Caco-2 (cell line): ENCODE measurements around the gene MAX. TPM values are rescaled to one million over a fixed set of nuclear protein-coding genes. Genes with fewer than 3 reads are reported as not detected.

ENCODE experiments used
- BruUV-seq: library from RNA; stranded (reverse); fragments of 400-500 nt; replicated peaks from 2 replicates; lab custom pipeline; 2021; lab: Mats Ljungman, UMichigan
- CTCF ChIA-PET: fragments of 300-600 bp; sonication (Branson Sonifier 250); formaldehyde crosslinking; loops from one replicate; lab custom pipeline; 2022; ENCODE audit warnings: antibody characterized with exemption; lab: Charles Lee
- POLR2A ChIA-PET: fragments of 300-600 bp; sonication (Branson Sonifier 250); formaldehyde crosslinking; loops from one replicate; lab custom pipeline; 2022; ENCODE audit warnings: antibody characterized with exemption; lab: Charles Lee
- DNase-seq, 2 experiments: peaks; one replicate each; pipeline versions ENCODE4 v3.0.0 to v3.0.0-alpha.2; 2020 to 2022
- H3K27me3 ChIP-seq: replicated peaks from 2 replicates; pipeline ENCODE4 v1.6.0; 2011; ENCODE audit warnings: low read length; ENCODE audit not compliant: control insufficient read depth, insufficient read depth
- H3K36me3 ChIP-seq: 2 replicates; pipeline ENCODE4 v1.5.1; 2011; ENCODE audit warnings: low read length; ENCODE audit not compliant: control insufficient read depth, insufficient read depth
- H3K4me1 ChIP-seq: fragments of 250-450 bp; sonication (Bioruptor Pico); 2 replicates; pipeline ENCODE4 v1.5.1; 2020; ENCODE audit warnings: mild to moderate bottlenecking
- H3K4me3 ChIP-seq: 2 replicates; pipeline ENCODE4 v1.5.1; 2011; ENCODE audit warnings: low read depth, mild to moderate bottlenecking, control low read depth, low read length
- H3K9me3 ChIP-seq: fragments of 250-450 bp; sonication (Bioruptor Pico); 2 replicates; pipeline ENCODE4 v1.5.1; 2020; ENCODE audit warnings: mild to moderate bottlenecking, moderate library complexity
- H3K27ac Mint-ChIP-seq: one replicate; pipeline ENCODE4 v1.8.0; 2022; ENCODE audit warnings: mixed read lengths; ENCODE audit not compliant: unreplicated experiment
- H3K27me3 Mint-ChIP-seq: one replicate; pipeline ENCODE4 v1.8.0; 2022; ENCODE audit warnings: mixed read lengths; ENCODE audit not compliant: insufficient read depth, unreplicated experiment
- H3K36me3 Mint-ChIP-seq: one replicate; pipeline ENCODE4 v1.8.0; 2022; ENCODE audit warnings: mild to moderate bottlenecking, mixed read lengths; ENCODE audit not compliant: insufficient read depth, unreplicated experiment
- H3K4me1 Mint-ChIP-seq: one replicate; pipeline ENCODE4 v1.8.0; 2022; ENCODE audit warnings: low read depth, mixed read lengths; ENCODE audit not compliant: unreplicated experiment
- H3K4me3 Mint-ChIP-seq: one replicate; pipeline ENCODE4 v1.8.0; 2022; ENCODE audit warnings: mild to moderate bottlenecking, moderate library complexity, mixed read lengths; ENCODE audit not compliant: unreplicated experiment
- H3K9me3 Mint-ChIP-seq: one replicate; pipeline ENCODE4 v1.8.0; 2022; ENCODE audit warnings: mixed read lengths; ENCODE audit not compliant: unreplicated experiment
- intact Hi-C: fragments of 100-400 bp; cut with micrococcal nuclease; formaldehyde crosslinking; loops from one replicate; pipeline ENCODE4 v1.10.0; 2022; ENCODE audit not compliant: unreplicated experiment
- total RNA-seq: library from RNA; stranded (reverse); gene quantifications from 2 replicates; pipeline ENCODE4 v1.2.3, GENCODE V29; 2022
- TF ChIP-seq, protein P1 (sequence below), 2 experiments: fragments of 200-600 bp in 1 of 2; IDR thresholded peaks; 1 replicate in 1 of 2; 2 replicates in 1 of 2; pipeline versions ENCODE4 v1.5.1 to v1.8.0; 2011 to 2022; ENCODE audit warnings: antibody characterized with exemption in 1 of 2, control low read depth in 1 of 2, inconsistent platforms in 1 of 2, low read depth in 1 of 2, low read length in 1 of 2, mild to moderate bottlenecking in 1 of 2, moderate library complexity in 1 of 2; ENCODE audit not compliant: insufficient read depth in 1 of 2, severe bottlenecking in 1 of 2, unreplicated experiment in 1 of 2

Gene MAX
- total RNA-seq, 1 experiment from 2014 or later: 53.5 TPM

DNA sequence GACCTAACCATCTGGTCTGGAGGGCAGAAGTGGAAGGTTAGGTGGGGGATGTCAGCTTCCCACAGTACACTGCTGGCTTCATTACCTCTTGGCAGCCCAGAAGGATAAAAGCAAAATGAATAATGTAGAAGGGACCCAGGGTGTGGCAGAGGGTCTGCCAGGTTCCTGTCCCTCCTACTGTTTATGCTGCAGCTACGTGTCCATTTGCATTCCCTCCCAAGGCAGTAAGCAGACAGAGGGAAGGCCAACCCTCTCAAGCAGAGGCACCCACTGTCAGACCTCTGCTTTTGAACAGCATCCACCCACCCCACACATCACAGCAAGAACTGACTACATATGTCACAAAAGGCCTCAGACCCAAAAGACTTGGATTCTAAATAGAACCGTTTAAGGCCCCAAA is 19.4 kb downstream of the MAX start:
- ChIA-PET POLR2A (no interaction called here), CTCF (no interaction called here)
- Histone ChIP-seq H3K36me3 (peaks cover 5% of the 10 kb centered on the region; the same call in 1 of the 2 replicates), H3K4me3 (no peak overlapping the region), H3K9me3 (no peaks in the 10 kb centered on the region), H3K4me1 (peaks cover 11% of the 10 kb centered on the region; the same call in 1 of the 2 replicates), H3K27me3 (no peaks in the 10 kb centered on the region)
- no peak overlapping the region for H3K4me3 Mint-ChIP-seq
- no peak overlapping the region for H3K27ac Mint-ChIP-seq
- peaks cover 15% of the 10 kb centered on the region for H3K9me3 Mint-ChIP-seq
- peaks cover 61% of the 10 kb centered on the region for H3K36me3 Mint-ChIP-seq
- no TSS peak for BruUV-seq
- TF ChIP-seq, protein P1, sequence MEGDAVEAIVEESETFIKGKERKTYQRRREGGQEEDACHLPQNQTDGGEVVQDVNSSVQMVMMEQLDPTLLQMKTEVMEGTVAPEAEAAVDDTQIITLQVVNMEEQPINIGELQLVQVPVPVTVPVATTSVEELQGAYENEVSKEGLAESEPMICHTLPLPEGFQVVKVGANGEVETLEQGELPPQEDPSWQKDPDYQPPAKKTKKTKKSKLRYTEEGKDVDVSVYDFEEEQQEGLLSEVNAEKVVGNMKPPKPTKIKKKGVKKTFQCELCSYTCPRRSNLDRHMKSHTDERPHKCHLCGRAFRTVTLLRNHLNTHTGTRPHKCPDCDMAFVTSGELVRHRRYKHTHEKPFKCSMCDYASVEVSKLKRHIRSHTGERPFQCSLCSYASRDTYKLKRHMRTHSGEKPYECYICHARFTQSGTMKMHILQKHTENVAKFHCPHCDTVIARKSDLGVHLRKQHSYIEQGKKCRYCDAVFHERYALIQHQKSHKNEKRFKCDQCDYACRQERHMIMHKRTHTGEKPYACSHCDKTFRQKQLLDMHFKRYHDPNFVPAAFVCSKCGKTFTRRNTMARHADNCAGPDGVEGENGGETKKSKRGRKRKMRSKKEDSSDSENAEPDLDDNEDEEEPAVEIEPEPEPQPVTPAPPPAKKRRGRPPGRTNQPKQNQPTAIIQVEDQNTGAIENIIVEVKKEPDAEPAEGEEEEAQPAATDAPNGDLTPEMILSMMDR (IDR thresholded peaks at IDR 0.05; ENCODE audit: insufficient read depth in 1 of 2, low read depth in 1 of 2, low read length in 1 of 2, severe bottlenecking in 1 of 2, unreplicated experiment in 1 of 2): no peak
- no peaks in the 10 kb centered on the region for H3K27me3 Mint-ChIP-seq
- intact Hi-C loops: no loop called here
- no peak for DNase-seq
- H3K4me1 Mint-ChIP-seq: no peaks in the 10 kb centered on the region

DNA sequence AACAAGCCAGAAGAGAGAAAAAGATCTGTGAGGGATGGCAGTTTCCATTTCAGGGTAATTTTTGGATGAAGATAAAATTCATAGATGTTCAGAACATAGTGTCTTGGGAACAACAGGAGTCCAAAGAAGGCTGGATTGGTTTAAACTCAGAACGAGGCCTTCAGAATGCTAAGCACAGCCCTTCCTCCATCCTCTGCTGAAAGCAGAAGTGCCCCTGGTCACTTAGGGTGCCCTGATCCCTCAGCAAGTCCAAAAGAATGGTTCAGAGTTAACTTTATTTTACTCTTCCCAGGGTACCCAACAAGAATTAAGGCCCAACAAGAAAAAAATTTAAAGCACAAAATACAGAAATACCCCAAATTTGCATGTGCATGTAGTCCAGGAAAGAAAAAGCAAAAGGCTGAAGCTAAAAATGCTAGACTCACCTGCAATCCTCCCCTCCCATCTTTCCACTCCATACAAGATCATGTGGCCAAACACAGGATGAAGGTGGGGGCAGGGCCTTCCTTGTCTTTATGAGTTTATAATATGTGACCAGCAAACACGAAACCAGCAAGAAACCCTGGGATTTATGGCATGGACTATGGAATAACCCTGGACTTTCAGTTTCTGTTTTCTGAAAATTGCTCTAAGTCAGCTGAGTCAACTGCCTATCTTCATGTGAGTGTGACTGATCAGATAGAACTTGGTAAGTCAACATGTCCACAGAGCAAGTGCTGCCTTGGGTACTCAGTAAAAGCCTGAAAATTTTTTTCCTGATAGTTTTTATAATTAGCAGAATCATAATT is 21.2 kb downstream of the MAX start:
- Mint-ChIP-seq H3K4me1 (no peaks in the 10 kb centered on the region), H3K9me3 (peaks cover 6% of the 10 kb centered on the region), H3K27ac (peak overlapping the region; percentile 2), H3K4me3 (no peak overlapping the region), H3K27me3 (no peaks in the 10 kb centered on the region), H3K36me3 (peaks cover 57% of the 10 kb centered on the region)
- POLR2A ChIA-PET: no interaction called here
- TF ChIP-seq, protein P1 (IDR thresholded peaks at IDR 0.05; ENCODE audit: insufficient read depth in 1 of 2, low read depth in 1 of 2, low read length in 1 of 2, severe bottlenecking in 1 of 2, unreplicated experiment in 1 of 2): no peak
- intact Hi-C loops: no loop called here
- H3K4me3 ChIP-seq: no peak overlapping the region
- no peaks in the 10 kb centered on the region for H3K9me3 ChIP-seq
- H3K36me3 ChIP-seq: no peaks in the 10 kb centered on the region; the same call in 1 of the 2 replicates
- CTCF ChIA-PET: no interaction called here
- peaks cover 11% of the 10 kb centered on the region; the same call in 1 of the 2 replicates for H3K4me1 ChIP-seq
- BruUV-seq: no TSS peak
- no peaks in the 10 kb centered on the region for H3K27me3 ChIP-seq
- DNase-seq: peak; percentile 68 to 81

DNA sequence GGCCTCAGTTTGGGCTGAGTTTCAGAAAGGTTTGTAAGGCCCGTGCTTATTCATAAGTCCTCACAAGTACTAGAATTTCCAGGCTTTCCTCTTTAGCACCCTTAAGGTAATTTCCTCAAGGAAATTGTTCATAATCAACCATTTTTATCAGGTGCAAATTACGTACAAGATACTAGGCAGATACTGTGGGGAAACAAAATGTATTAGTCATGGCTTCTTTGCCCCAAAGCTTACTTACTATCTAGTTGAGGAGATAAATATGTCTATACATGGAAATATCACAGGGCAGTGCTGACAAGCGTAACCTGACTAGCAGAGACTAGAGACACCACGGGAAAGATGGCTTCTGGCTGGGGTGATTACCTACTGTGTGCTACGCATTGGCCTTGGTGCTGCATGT is 22.5 kb downstream of the MAX start:
- Histone ChIP-seq H3K4me3 (no peak overlapping the region), H3K27me3 (no peaks in the 10 kb centered on the region), H3K9me3 (no peaks in the 10 kb centered on the region), H3K36me3 (no peaks in the 10 kb centered on the region; the same call in 1 of the 2 replicates), H3K4me1 (peaks cover 11% of the 10 kb centered on the region; the same call in 1 of the 2 replicates)
- ChIA-PET CTCF (no interaction called here), POLR2A (no interaction called here)
- H3K27ac Mint-ChIP-seq: no peak overlapping the region
- BruUV-seq: no TSS peak
- intact Hi-C loops: no loop called here
- H3K36me3 Mint-ChIP-seq: peaks cover 53% of the 10 kb centered on the region
- no peaks in the 10 kb centered on the region for H3K9me3 Mint-ChIP-seq
- H3K27me3 Mint-ChIP-seq: no peaks in the 10 kb centered on the region
- no peaks in the 10 kb centered on the region for H3K4me1 Mint-ChIP-seq
- DNase-seq: no peak
- H3K4me3 Mint-ChIP-seq: no peak overlapping the region
- TF ChIP-seq, protein P1 (IDR thresholded peaks at IDR 0.05; ENCODE audit: insufficient read depth in 1 of 2, low read depth in 1 of 2, low read length in 1 of 2, severe bottlenecking in 1 of 2, unreplicated experiment in 1 of 2): no peak
